Panc1 (cell line): ENCODE measurements around the gene ACD. TPM values are rescaled to one million over a fixed set of nuclear protein-coding genes. Genes with fewer than 3 reads are reported as not detected.
A peak's percentile ranks its signal among the peaks of the same experiment; 100 is the strongest.

ENCODE experiments used
- ATAC-seq: fragments of 200-7000 bp; cut with Tn5 transposase; 2 replicates; pipeline ENCODE4 v1.9.1; 2020; ENCODE audit warnings: mild to moderate bottlenecking, moderate library complexity
- BruUV-seq: library from RNA; stranded (reverse); fragments of 400-500 nt; replicated peaks from 2 replicates; lab custom pipeline; 2021; lab: Mats Ljungman, UMichigan
- CTCF ChIA-PET: fragments of 300-600 bp; sonication (Branson Sonifier 250); formaldehyde crosslinking; loops from one replicate; lab custom pipeline; 2022; ENCODE audit warnings: antibody characterized with exemption; lab: Charles Lee
- POLR2A ChIA-PET: fragments of 300-600 bp; sonication (Branson Sonifier 250); formaldehyde crosslinking; loops from one replicate; lab custom pipeline; 2022; ENCODE audit warnings: antibody characterized with exemption; lab: Charles Lee
- DNase-seq: peaks from one replicate; pipeline ENCODE4 v3.0.0-alpha.2; 2010; ENCODE audit warnings: low read depth, low spot score
- H3K27ac ChIP-seq: 2 replicates; pipeline ENCODE4 v1.5.1; 2011; ENCODE audit warnings: mild to moderate bottlenecking, low read length, inconsistent platforms
- H3K27me3 ChIP-seq: fragments of 200-500 bp; sonication (Bioruptor generic); 2 replicates; pipeline ENCODE4 v1.6.0; 2014; ENCODE audit warnings: low read length, inconsistent platforms; ENCODE audit not compliant: control insufficient read depth, insufficient read depth
- H3K36me3 ChIP-seq: fragments of 200-500 bp; sonication (Bioruptor generic); 2 replicates; pipeline ENCODE4 v1.5.1; 2014; ENCODE audit warnings: inconsistent platforms, mild to moderate bottlenecking, low read length, moderate library complexity; ENCODE audit not compliant: control insufficient read depth, insufficient read depth
- H3K4me1 ChIP-seq: 2 replicates; pipeline ENCODE4 v1.5.1; 2011; ENCODE audit warnings: inconsistent platforms, mild to moderate bottlenecking, low read length, moderate library complexity; ENCODE audit not compliant: control insufficient read depth, insufficient read depth
- H3K4me3 ChIP-seq, 2 experiments: 2 replicates each; pipeline ENCODE4 v1.5.1; 2011 to 2012; ENCODE audit warnings: low read depth in 2 of 2, low read length in 2 of 2, mild to moderate bottlenecking in 2 of 2, inconsistent platforms in 1 of 2, moderate library complexity in 1 of 2
- H3K9me3 ChIP-seq: fragments of 200-500 bp; sonication (Bioruptor generic); 2 replicates; pipeline ENCODE4 v1.5.1; 2014; ENCODE audit warnings: low read depth, mild to moderate bottlenecking, inconsistent platforms, low read length, moderate library complexity; ENCODE audit not compliant: control insufficient read depth, insufficient read depth
- CTCF ChIP-seq: fragments of 450-650 bp; IDR thresholded peaks from 2 replicates; pipeline ENCODE4 v1.5.1; 2017; ENCODE audit warnings: mild to moderate bottlenecking
- POLR2AphosphoS5 ChIP-seq: IDR thresholded peaks from 2 replicates; pipeline ENCODE4 v1.6.1; 2012; ENCODE audit warnings: mild to moderate bottlenecking, low read depth, low read length, moderate library complexity
- REST ChIP-seq, 2 experiments: IDR thresholded peaks; 2 replicates each; pipeline ENCODE4 v1.6.1; 2011 to 2012; ENCODE audit warnings: low read depth in 2 of 2, control low read depth in 1 of 2, low read length in 1 of 2, mild to moderate bottlenecking in 1 of 2, moderate library complexity in 1 of 2; ENCODE audit not compliant: insufficient read depth in 1 of 2
- SIN3A ChIP-seq: IDR thresholded peaks from 2 replicates; pipeline ENCODE4 v1.6.1; 2012; ENCODE audit warnings: low read depth, mild to moderate bottlenecking, low read length, moderate library complexity, borderline replicate concordance; ENCODE audit not compliant: insufficient read depth
- TCF7L2 ChIP-seq: IDR thresholded peaks from 2 replicates; pipeline ENCODE4 v1.6.1; 2011; ENCODE audit warnings: mild to moderate bottlenecking, low read depth, low read length, inconsistent platforms
- in situ Hi-C: cut with HindIII; loops from 2 replicates; pipeline ENCODE4 v1.10.0; 2016; ENCODE audit warnings: low sequenced_read_pairs, low pct_unique_long_range_greater_than_20kb
- intact Hi-C: fragments of 100-400 bp; cut with micrococcal nuclease; formaldehyde crosslinking; loops from one replicate; pipeline ENCODE4 v1.10.0; 2022; ENCODE audit not compliant: unreplicated experiment
- total RNA-seq: library from RNA; stranded (reverse); gene quantifications from one replicate; pipeline ENCODE4 v1.2.1, GENCODE V29; 2021; ENCODE audit not compliant: unreplicated experiment

ACD gene
- total RNA-seq, 1 experiment from 2014 or later: 34.9 TPM

- intact Hi-C loops: no loop called here
- H3K27me3 ChIP-seq: no peaks in the 10 kb centered on the region
- H3K4me1 ChIP-seq: peaks cover 16% of the 10 kb centered on the region
- DNase-seq (no peak), ATAC-seq (no peak)
- H3K27ac ChIP-seq: no peak overlapping the region
- H3K4me3 ChIP-seq: no peak overlapping the region
- in situ Hi-C loops: no loop called here
- TF ChIP-seq TCF7L2 (no peak), CTCF (peak; percentile 52; the same call in 1 of the 2 replicates)
- ChIA-PET POLR2A (no interaction called here), CTCF (interaction anchor here (0.6 kb wide), 2 partner anchors 29 to 359 kb away, joined by 4 to 15 read pairs; no protein-coding TSS in a partner anchor)
- peaks cover 2% of the 10 kb centered on the region; the same call in 1 of the 2 replicates for H3K36me3 ChIP-seq
- no TSS peak for BruUV-seq
- no peaks in the 10 kb centered on the region for H3K9me3 ChIP-seq
Measured at GRCh38 chr16:67663151-67663876, 3.3 kb upstream of the ACD start.

GRCh38 chr16:67662653-67663010 lies 2.6 kb upstream of the ACD start:
- H3K9me3 ChIP-seq: no peaks in the 10 kb centered on the region
- H3K4me3 ChIP-seq: no peak overlapping the region
- BruUV-seq: no TSS peak
- peaks cover 10% of the 10 kb centered on the region for H3K4me1 ChIP-seq
- no peak overlapping the region for H3K27ac ChIP-seq
- ATAC-seq: no peak
- no peaks in the 10 kb centered on the region for H3K27me3 ChIP-seq
- no peak for DNase-seq
- intact Hi-C loops (no loop called here), in situ Hi-C loops (no loop called here)
- peaks cover 2% of the 10 kb centered on the region; the same call in 1 of the 2 replicates for H3K36me3 ChIP-seq
- no peak for TF ChIP-seq TCF7L2
- TF ChIP-seq POLR2AphosphoS5: no peak
- no peak for TF ChIP-seq SIN3A
- no peak for TF ChIP-seq CTCF
- TF ChIP-seq REST (IDR thresholded peaks at IDR 0.05; ENCODE audit: insufficient read depth in 1 of 2, low read depth in 2 of 2, low read length in 1 of 2): no peak
- POLR2A ChIA-PET: no interaction called here
- CTCF ChIA-PET: interaction anchor here (0.6 kb wide), 2 partner anchors 28 to 358 kb away, joined by 4 to 15 read pairs; no protein-coding TSS in a partner anchor
